ENCODE measurements around the gene ZBTB6.

Gene ZBTB6

DNA sequence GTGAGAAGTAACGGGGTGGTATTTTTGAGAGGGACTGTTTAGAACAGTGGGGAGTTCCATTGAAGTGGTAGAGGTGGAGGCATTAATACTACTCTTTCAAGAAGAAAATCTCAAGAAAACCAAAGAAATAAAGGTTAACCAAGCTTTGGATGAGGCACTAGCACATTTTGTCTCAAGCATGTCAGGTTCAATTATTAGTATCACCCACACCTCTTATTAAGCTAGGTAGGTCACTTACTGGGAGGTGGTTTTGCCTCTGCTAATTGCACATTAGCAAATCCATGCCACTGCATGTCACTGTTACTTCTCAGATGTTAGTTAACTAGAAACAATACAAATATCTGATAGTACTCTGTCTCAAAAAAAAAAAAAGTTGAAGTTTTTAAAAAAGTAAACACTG, 37.9 kb upstream of the ZBTB6 start:
- no peak overlapping the region for H3K23ac ChIP-seq (ENCODE audit: low read length in 2 of 2)
- no peaks in the 10 kb centered on the region for H3K36me3 ChIP-seq (ENCODE audit: control insufficient read depth in 1 of 2, insufficient read depth in 2 of 2, low read depth in 1 of 2, low read length in 2 of 2)
- no peak for DNase-seq
- H4K91ac ChIP-seq (ENCODE audit: low read length), result no peak overlapping the region
- H3K4me2 ChIP-seq (ENCODE audit: low read length, poor library complexity, severe bottlenecking), result no peak overlapping the region
- no peak overlapping the region for H2BK120ac ChIP-seq (ENCODE audit: low read depth, low read length)
- no peak overlapping the region for H3K4ac ChIP-seq (ENCODE audit: low read depth in 1 of 2, low read length in 2 of 2)
- H2AK5ac ChIP-seq (ENCODE audit: low read length, severe bottlenecking), result no peak overlapping the region
- no peak overlapping the region for H3K9ac ChIP-seq (ENCODE audit: low read length)
- no peak overlapping the region for H3K14ac ChIP-seq (ENCODE audit: low read length in 2 of 2)
- no peaks in the 10 kb centered on the region for H3K4me1 ChIP-seq (ENCODE audit: control insufficient read depth, insufficient read depth, low read depth, low read length)
- H4K8ac ChIP-seq (ENCODE audit: low read length), result no peak overlapping the region
- H3K18ac ChIP-seq (ENCODE audit: low read depth in 1 of 2, low read length in 2 of 2), result no peak overlapping the region
- no peak overlapping the region for H3K4me3 ChIP-seq (ENCODE audit: insufficient read depth in 1 of 2, low read depth in 1 of 2, low read length in 2 of 2)
- H2AFZ ChIP-seq (ENCODE audit: low read depth, low read length), result no peak overlapping the region
- H3K27me3 ChIP-seq (ENCODE audit: control insufficient read depth in 1 of 2, insufficient read depth in 1 of 2, low read length in 2 of 2), result no peaks in the 10 kb centered on the region
- H3K27ac ChIP-seq (ENCODE audit: low read length, poor library complexity, severe bottlenecking), result no peak overlapping the region
- peaks cover 1% of the 10 kb centered on the region for H3K79me1 ChIP-seq (replicated peaks; ENCODE audit: low read length, poor library complexity, severe bottlenecking)
- no peak overlapping the region for H2BK5ac ChIP-seq (ENCODE audit: low read depth, low read length, poor library complexity, severe bottlenecking)
- no peaks in the 10 kb centered on the region for H3K9me3 ChIP-seq (ENCODE audit: control insufficient read depth, low read length)
- H2BK15ac ChIP-seq (ENCODE audit: low read depth, poor library complexity, severe bottlenecking), result no peak overlapping the region
- 100% methylated on average over 1 of the region's 1 CpG for WGBS
- H2BK12ac ChIP-seq (ENCODE audit: low read length in 2 of 2), result no peak overlapping the region

DNA sequence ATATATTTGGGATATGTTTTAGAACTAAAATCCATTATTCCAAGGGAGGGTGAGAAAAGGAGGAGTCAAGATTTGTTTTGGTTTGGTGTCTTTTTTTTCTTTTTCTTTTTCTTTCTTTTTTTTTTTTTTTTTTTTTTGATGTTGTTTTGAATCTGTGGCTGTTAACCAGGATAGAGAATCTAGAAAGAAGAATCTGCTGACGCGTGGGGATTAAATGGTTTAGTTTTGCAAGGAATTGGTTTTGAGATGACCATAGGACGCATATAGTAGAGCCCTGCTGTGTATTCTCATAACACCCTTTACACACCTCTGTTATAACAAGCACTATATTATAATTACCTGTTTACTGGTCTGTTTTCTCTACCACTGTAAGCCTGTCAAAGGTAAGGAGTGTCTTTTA, 37.1 kb upstream of the ZBTB6 start:
- Histone ChIP-seq H3K4me1 (ENCODE audit: control insufficient read depth, insufficient read depth, low read depth, low read length) (no peaks in the 10 kb centered on the region), H4K8ac (ENCODE audit: low read length) (no peak overlapping the region), H3K18ac (ENCODE audit: low read depth in 1 of 2, low read length in 2 of 2) (no peak overlapping the region), H2AFZ (ENCODE audit: low read depth, low read length) (no peak overlapping the region), H3K27me3 (ENCODE audit: control insufficient read depth in 1 of 2, insufficient read depth in 1 of 2, low read length in 2 of 2) (no peaks in the 10 kb centered on the region), H3K9ac (ENCODE audit: low read length) (no peak overlapping the region), H3K36me3 (ENCODE audit: control insufficient read depth in 1 of 2, insufficient read depth in 2 of 2, low read depth in 1 of 2, low read length in 2 of 2) (no peaks in the 10 kb centered on the region), H3K4me2 (ENCODE audit: low read length, poor library complexity, severe bottlenecking) (no peak overlapping the region), H3K4me3 (ENCODE audit: insufficient read depth in 1 of 2, low read depth in 1 of 2, low read length in 2 of 2) (no peak overlapping the region), H3K79me1 (replicated peaks; ENCODE audit: low read length, poor library complexity, severe bottlenecking) (peaks cover 1% of the 10 kb centered on the region), H2BK5ac (ENCODE audit: low read depth, low read length, poor library complexity, severe bottlenecking) (no peak overlapping the region), H4K91ac (ENCODE audit: low read length) (no peak overlapping the region), H3K23ac (ENCODE audit: low read length in 2 of 2) (no peak overlapping the region), H2BK12ac (ENCODE audit: low read length in 2 of 2) (no peak overlapping the region), H3K4ac (ENCODE audit: low read depth in 1 of 2, low read length in 2 of 2) (no peak overlapping the region), H3K14ac (ENCODE audit: low read length in 2 of 2) (no peak overlapping the region), H2BK120ac (ENCODE audit: low read depth, low read length) (no peak overlapping the region), H3K27ac (ENCODE audit: low read length, poor library complexity, severe bottlenecking) (no peak overlapping the region), H2AK5ac (ENCODE audit: low read length, severe bottlenecking) (no peak overlapping the region), H3K9me3 (ENCODE audit: control insufficient read depth, low read length) (no peaks in the 10 kb centered on the region), H2BK15ac (ENCODE audit: low read depth, poor library complexity, severe bottlenecking) (no peak overlapping the region)
- no peak for DNase-seq
- WGBS, result 100% methylated on average over 1 of the region's 3 CpGs

DNA sequence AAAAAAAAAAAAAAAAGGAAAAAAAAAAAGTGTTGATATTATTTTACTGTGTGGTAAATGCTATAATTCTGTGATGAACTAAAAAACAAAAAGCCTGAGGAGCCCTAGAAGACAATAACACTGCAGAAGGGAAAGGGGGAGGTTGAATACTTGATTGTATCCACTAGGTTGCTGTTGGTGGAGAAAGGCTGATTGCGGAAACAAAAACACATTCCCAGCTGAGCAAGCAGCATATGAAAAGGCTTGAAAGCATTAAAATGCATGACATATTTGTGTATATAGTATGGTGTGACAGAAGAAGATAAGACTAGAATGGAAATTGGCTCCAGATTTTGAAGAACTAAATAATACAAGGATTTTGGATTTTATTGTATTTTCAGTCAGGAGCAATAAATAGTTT, 36.6 kb upstream of the ZBTB6 start:
- no peak overlapping the region for H2AFZ ChIP-seq (ENCODE audit: low read depth, low read length)
- H3K4me1 ChIP-seq (ENCODE audit: control insufficient read depth, insufficient read depth, low read depth, low read length), result no peaks in the 10 kb centered on the region
- H3K4me3 ChIP-seq (ENCODE audit: insufficient read depth in 1 of 2, low read depth in 1 of 2, low read length in 2 of 2), result no peak overlapping the region
- DNase-seq, result no peak
- no peak overlapping the region for H2BK15ac ChIP-seq (ENCODE audit: low read depth, poor library complexity, severe bottlenecking)
- no peak overlapping the region for H3K27ac ChIP-seq (ENCODE audit: low read length, poor library complexity, severe bottlenecking)
- peaks cover 0 to 5% of the 10 kb centered on the region in 2 experiments for H3K36me3 ChIP-seq (ENCODE audit: control insufficient read depth in 1 of 2, insufficient read depth in 2 of 2, low read depth in 1 of 2, low read length in 2 of 2)
- no peaks in the 10 kb centered on the region for H3K27me3 ChIP-seq (ENCODE audit: control insufficient read depth in 1 of 2, insufficient read depth in 1 of 2, low read length in 2 of 2)
- H4K91ac ChIP-seq (ENCODE audit: low read length), result no peak overlapping the region
- H3K18ac ChIP-seq (ENCODE audit: low read depth in 1 of 2, low read length in 2 of 2), result no peak overlapping the region
- H3K14ac ChIP-seq (ENCODE audit: low read length in 2 of 2), result no peak overlapping the region
- H3K79me1 ChIP-seq (replicated peaks; ENCODE audit: low read length, poor library complexity, severe bottlenecking), result peaks cover 1% of the 10 kb centered on the region
- H3K9ac ChIP-seq (ENCODE audit: low read length), result no peak overlapping the region
- no peak overlapping the region for H3K4me2 ChIP-seq (ENCODE audit: low read length, poor library complexity, severe bottlenecking)
- 98% methylated on average over 1 of the region's 1 CpG for WGBS
- no peak overlapping the region for H2BK120ac ChIP-seq (ENCODE audit: low read depth, low read length)
- no peak overlapping the region for H3K4ac ChIP-seq (ENCODE audit: low read depth in 1 of 2, low read length in 2 of 2)
- H3K23ac ChIP-seq (ENCODE audit: low read length in 2 of 2), result no peak overlapping the region
- H2AK5ac ChIP-seq (ENCODE audit: low read length, severe bottlenecking), result no peak overlapping the region
- no peak overlapping the region for H2BK5ac ChIP-seq (ENCODE audit: low read depth, low read length, poor library complexity, severe bottlenecking)
- H2BK12ac ChIP-seq (ENCODE audit: low read length in 2 of 2), result no peak overlapping the region
- no peak overlapping the region for H4K8ac ChIP-seq (ENCODE audit: low read length)
- H3K9me3 ChIP-seq (ENCODE audit: control insufficient read depth, low read length), result no peaks in the 10 kb centered on the region

DNA sequence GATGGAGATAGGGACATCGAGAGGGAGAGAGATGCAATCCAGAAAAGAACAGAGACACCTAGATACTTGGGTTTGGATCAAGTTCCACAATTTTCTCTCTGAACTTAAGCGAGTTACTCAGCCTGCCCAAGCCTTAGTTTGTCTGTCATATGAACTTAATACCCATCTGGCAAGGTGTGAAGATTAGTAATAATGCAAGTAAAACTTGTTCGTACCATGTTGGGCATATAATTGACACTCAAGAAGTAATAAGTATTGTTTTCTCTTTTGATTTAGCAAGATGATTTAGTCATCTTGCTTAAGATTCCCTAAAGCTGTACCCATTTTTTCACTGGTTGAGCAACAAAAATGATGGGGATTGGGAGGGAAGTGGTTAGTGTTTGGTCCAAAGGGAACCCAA, 35.2 kb upstream of the ZBTB6 start:
- no peak overlapping the region for H2BK15ac ChIP-seq (ENCODE audit: low read depth, poor library complexity, severe bottlenecking)
- H2BK120ac ChIP-seq (ENCODE audit: low read depth, low read length), result no peak overlapping the region
- no peak overlapping the region for H2AFZ ChIP-seq (ENCODE audit: low read depth, low read length)
- no peak for DNase-seq
- H3K4me2 ChIP-seq (ENCODE audit: low read length, poor library complexity, severe bottlenecking), result no peak overlapping the region
- H4K8ac ChIP-seq (ENCODE audit: low read length), result no peak overlapping the region
- H2AK5ac ChIP-seq (ENCODE audit: low read length, severe bottlenecking), result no peak overlapping the region
- no peak overlapping the region for H2BK12ac ChIP-seq (ENCODE audit: low read length in 2 of 2)
- H3K4me1 ChIP-seq (ENCODE audit: control insufficient read depth, insufficient read depth, low read depth, low read length), result peaks cover 2% of the 10 kb centered on the region
- peaks cover 1% of the 10 kb centered on the region for H3K79me1 ChIP-seq (replicated peaks; ENCODE audit: low read length, poor library complexity, severe bottlenecking)
- H2BK5ac ChIP-seq (ENCODE audit: low read depth, low read length, poor library complexity, severe bottlenecking), result no peak overlapping the region
- no peaks in the 10 kb centered on the region for H3K9me3 ChIP-seq (ENCODE audit: control insufficient read depth, low read length)
- H3K27me3 ChIP-seq (ENCODE audit: control insufficient read depth in 1 of 2, insufficient read depth in 1 of 2, low read length in 2 of 2), result no peaks in the 10 kb centered on the region
- H3K23ac ChIP-seq (ENCODE audit: low read length in 2 of 2), result no peak overlapping the region
- H3K14ac ChIP-seq (ENCODE audit: low read length in 2 of 2), result no peak overlapping the region
- 100% methylated on average over 1 of the region's 3 CpGs for WGBS
- H4K91ac ChIP-seq (ENCODE audit: low read length), result no peak overlapping the region
- no peak overlapping the region for H3K18ac ChIP-seq (ENCODE audit: low read depth in 1 of 2, low read length in 2 of 2)
- peaks cover 0 to 8% of the 10 kb centered on the region in 2 experiments for H3K36me3 ChIP-seq (ENCODE audit: control insufficient read depth in 1 of 2, insufficient read depth in 2 of 2, low read depth in 1 of 2, low read length in 2 of 2)
- H3K4me3 ChIP-seq (ENCODE audit: insufficient read depth in 1 of 2, low read depth in 1 of 2, low read length in 2 of 2), result no peak overlapping the region
- no peak overlapping the region for H3K9ac ChIP-seq (ENCODE audit: low read length)
- H3K4ac ChIP-seq (ENCODE audit: low read depth in 1 of 2, low read length in 2 of 2), result no peak overlapping the region
- no peak overlapping the region for H3K27ac ChIP-seq (ENCODE audit: low read length, poor library complexity, severe bottlenecking)

All from mesenchymal stem cell (in vitro differentiated cells and primary cell).